GM23248 (cell line): ENCODE results near the gene PLPP2.

ENCODE experiments used
- EZH2 ChIP-seq: fragments of 200-600 bp; sonication (generic); IDR thresholded peaks from 2 replicates; pipeline ENCODE4 v1.6.1; 2018; ENCODE audit warnings: antibody characterized with exemption, mild to moderate bottlenecking; ENCODE audit not compliant: insufficient read depth, poor library complexity, severe bottlenecking
- EZH2phosphoT487 ChIP-seq: fragments of 200-600 bp; sonication (generic); IDR thresholded peaks from 2 replicates; pipeline ENCODE4 v1.6.1; 2018; ENCODE audit warnings: antibody characterized with exemption, moderate library complexity, mild to moderate bottlenecking, low read depth; ENCODE audit not compliant: insufficient read depth

- TF ChIP-seq EZH2 (no peak), EZH2phosphoT487 (no peak)
Observed at GRCh38 chr19:313988-314815, 23.0 kb upstream of the PLPP2 start.
